GM19452 (cell line): ENCODE measurements around the gene ISG20L2.
"Not testable (repeated sequence)": the region's sequence is repeated elsewhere in the genome, so short reads cannot be mapped to it uniquely, and the experiment has no call there.

ENCODE experiments used
- ATAC-seq: cut with Tn5 transposase; IDR thresholded peaks from one replicate; pipeline ENCODE4 v1.9.1; 2021; ENCODE audit not compliant: unreplicated experiment

Gene ISG20L2

DNA sequence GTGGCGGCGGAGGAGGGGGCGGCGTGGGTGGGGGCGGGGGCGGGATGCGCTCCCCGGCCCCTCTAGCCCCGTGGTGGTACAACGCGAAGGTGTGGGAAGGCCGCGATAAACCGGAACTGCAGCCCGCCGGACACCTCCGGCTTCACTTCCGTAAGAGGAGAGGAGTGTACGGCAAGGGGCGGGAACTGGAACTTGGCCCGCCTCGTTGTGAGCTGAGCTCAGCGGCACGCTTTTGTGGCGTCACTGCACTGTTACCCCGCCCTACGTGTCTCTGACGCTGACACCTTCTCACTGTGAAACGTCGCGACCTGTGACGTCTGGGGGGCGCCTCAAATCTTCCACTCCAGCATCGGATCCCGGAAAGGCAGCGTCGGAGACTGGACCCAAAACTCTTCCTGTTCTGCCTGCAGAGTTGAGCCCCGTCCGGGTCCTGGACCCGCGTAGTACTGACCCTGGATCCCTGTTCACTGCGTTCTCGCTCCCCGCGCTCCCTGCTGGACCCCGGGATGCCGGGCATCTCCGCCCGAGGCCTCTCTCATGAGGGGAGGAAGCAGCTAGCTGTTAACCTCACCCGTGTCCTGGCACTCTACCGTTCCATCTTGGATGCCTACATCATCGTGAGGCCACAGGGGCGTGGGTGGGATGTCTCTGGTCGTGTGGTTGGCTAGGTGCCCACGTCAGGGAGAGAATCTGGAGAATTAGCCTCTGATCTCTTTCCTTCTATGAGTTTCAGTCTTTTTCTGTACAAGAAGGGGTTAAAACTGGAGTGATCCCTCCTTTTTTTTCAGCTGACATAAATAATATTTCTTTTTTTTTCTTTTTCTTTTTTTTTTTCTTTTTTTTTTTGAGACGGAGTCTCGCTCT lies at the start of gene ISG20L2:
TSS of gene ISG20L2 (minus strand) at position 168 of the 864 bp plus-strand sequence. CDS start 1,114 bp downstream, outside the sequence.
- peak; percentile 90 for ATAC-seq

GRCh38 chr1:156777573-156777972 lies 49.0 kb upstream of the ISG20L2 start:
- no peak for ATAC-seq

DNA sequence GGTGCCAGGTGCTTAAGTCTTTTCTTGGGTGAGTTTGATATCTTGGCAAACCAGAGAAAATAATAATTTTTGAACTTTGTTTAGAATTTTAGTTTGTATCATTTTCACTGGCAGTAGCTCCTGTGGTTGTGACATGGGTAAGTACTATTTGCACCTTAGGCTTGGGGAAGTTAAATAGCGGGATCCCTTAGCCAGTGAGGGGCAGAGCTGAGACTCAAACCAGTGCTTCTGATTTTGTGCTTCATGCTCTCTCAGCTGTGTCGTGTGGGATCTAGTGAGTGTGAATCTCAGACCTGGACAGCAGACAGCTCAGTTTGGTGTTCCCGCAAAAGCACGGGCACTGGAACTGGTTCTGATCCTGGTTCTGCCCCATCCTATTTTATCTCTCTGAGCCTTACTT lies 48.4 kb upstream of the ISG20L2 start:
- ATAC-seq, result no peak

- ATAC-seq, result no peak
These were observed 47.2 kb upstream of the ISG20L2 start for GRCh38 chr1:156775799-156776198.

DNA sequence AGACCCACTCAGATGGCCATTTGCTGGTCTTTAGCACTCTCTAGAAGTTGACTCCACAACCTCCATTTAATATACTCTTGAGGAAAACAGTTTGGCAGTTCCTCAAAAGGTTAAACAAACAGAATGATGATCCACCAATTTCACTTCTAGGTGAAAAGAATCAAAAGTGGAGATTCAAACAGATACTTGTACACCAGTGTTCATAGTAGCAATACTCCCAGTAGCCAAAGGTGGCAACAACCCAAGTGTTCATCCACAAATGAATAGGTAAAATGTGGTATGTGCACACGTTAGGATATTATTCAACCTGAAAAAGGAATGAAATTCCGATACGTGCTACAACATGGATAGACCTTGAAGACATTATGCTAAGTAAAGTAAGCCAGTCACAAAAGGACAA lies 45.0 kb upstream of the ISG20L2 start:
- no peak for ATAC-seq

GRCh38 chr1:156772728-156773497 lies 44.3 kb upstream of the ISG20L2 start:
- ATAC-seq, result no peak

- no peak for ATAC-seq
These were observed 43.7 kb upstream of the ISG20L2 start for GRCh38 chr1:156772222-156772621.

- ATAC-seq, result no peak
These were observed 40.2 kb upstream of the ISG20L2 start for GRCh38 chr1:156768610-156769295.

DNA sequence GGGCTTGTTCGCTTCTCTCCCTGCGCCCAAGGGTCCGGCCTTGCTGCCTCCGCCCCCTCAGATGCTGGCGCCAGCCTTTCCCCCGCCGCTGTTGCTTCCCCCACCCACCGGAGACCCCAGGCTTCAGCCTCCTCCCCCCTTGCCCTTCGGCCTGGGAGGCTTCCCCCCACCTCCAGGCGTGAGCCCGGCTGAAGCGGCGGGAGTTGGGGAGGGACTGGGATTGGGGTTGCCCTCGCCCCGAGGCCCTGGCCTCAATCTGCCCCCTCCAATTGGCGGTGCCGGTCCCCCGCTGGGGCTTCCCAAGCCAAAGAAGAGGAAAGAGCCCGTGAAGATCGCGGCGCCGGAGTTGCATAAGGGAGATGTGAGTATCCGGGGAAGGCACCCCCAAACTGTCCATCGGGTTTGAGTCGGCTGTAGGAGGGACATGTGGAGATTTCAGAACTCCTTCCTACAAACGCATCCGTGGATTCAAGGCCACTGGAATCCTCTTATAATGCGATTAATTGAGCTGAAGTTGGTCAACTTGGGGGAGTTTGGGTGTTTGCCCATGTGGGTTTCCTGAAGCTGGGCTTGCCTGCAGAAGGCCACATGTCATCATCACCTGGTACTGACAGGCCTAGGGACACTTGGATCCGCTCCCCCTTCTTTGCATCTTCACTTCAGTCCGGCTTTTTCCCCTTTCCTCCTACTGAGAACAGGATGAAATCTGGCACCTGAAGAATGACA lies 39.5 kb upstream of the ISG20L2 start:
- ATAC-seq, result peak; percentile 6

DNA sequence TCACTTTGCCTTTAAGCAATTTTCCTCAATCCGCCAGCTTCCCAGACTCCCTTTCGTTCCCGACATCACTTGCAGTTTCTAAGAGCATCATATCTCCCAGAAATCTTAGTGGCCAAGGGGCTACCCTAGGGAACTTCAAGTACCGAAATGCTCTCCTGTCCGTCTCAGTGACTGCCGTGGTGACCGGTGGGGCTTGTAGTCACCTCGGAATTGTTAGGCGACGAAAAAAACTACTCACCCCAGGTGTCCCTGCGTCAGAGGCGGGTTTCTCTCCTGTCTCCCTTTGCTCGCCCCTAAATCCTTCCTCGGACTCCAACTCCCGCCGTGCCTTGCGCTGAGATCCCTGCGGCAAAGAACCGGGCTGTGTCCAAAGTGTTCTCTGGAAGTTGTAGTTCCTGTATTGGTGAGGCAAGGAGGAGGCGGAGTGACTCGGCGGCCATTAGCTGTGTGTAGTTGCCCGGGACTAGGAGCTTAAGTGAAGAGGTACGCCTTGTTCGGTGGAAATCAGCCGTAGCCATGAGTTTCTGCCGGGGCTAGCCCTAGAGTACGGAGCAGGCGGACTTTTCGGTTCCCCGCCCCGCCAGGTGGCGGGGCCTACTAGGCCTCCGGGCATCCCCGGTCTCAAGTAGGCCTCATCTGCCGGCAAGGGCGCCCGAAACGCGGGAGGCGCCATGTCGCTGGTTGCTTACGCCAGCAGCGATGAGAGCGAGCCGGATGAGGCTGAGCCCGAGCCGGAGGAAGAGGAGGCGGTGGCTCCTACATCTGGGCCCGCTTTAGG lies 38.7 kb upstream of the ISG20L2 start, which contains the start of gene PRCC:
TSS of gene PRCC (plus strand) at position 435 of the 778 bp plus-strand sequence. CDS start at position 672, 237 bp downstream.
- peak; percentile 89 for ATAC-seq

- peak; percentile 13 for ATAC-seq
These were observed 37.9 kb upstream of the ISG20L2 start for GRCh38 chr1:156766298-156767100.

DNA sequence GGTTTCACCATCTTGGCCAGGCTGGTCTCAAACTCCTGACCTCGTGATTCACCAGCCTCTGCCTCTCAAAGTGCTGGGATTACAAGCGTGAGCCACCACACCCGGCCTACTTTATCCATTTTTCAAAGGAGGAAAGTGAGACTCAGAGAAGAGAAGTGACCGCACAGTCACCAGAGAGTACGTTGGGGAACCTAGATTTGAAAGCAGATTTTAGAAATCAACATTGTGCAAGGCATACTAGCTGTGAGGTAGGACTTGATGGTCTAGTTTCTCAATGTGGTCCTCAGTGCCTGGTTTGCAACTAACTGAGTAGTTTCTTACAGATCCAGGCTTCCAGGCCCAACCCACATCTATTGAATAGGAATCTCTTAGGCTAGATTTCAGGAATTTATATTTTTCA lies 37.1 kb upstream of the ISG20L2 start:
- no peak for ATAC-seq

DNA sequence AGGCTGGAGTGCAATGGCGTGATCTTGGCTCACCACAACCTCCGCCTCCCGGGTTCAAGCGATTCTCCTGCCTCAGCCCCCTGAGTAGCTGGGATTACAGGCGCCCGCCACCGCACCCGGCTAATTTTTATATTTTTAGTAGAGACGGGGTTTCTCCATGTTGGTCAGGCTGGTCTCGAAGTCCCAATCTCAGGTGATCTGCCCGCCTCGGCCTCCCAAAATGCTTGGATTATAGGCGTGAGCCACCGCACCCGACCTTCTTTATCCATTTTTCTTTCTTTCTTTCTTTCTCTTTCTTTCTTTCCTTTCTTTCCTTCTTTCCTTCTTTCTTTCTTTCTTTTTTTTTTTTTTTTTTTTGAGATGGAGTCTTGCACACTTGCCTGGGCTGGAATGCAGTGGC lies 36.6 kb upstream of the ISG20L2 start:
- not testable (repeated sequence) for ATAC-seq

DNA sequence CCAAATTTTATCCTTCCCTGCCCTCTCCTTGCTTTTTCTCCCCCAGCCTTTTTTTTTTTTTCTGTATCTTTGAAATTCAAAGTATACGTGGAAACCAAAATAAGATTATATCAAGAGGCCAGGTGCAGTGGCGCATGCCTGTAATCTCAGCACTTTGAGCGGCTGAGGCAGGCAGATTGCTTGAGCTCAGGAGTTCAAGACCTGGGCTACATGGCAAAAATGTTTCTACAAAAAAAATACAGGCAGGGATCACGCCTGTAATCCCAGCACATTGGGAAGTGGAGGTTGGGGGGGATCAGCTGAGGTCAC lies 32.2 kb upstream of the ISG20L2 start:
- ATAC-seq, result no peak

GRCh38 chr1:156760092-156760795 lies 31.7 kb upstream of the ISG20L2 start:
- no peak for ATAC-seq

- not testable (repeated sequence) for ATAC-seq
These were observed 29.1 kb upstream of the ISG20L2 start for GRCh38 chr1:156757572-156758253.

GRCh38 chr1:156756355-156756754 lies 27.8 kb upstream of the ISG20L2 start:
- no peak for ATAC-seq

DNA sequence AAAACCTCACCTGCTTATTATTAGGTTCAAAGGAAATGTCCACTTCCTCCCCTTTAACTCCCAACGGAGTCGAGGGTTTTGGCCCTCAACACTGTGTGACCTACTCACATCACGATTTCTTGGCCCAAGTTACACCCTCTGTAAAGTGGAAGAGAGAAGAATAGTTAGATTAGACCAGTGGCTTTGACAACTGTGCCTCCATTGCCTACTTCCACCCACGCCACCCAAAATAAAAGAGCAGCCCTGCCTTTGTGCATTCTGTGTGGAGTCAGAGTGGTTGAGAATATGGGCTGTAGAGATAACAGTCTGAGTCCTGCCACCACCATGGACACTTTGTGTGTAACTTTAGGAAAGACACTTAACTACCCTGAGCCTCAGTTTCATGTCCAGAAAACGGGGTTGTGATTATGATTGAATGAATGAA lies 27.0 kb upstream of the ISG20L2 start:
- ATAC-seq, result no peak
